Hepatocyte (in vitro differentiated cells): ENCODE results near the gene SAP30BP.

Source experiments
- CTCF ChIP-seq: fragments of 200-600 bp; sonication (generic); IDR thresholded peaks from 2 replicates; pipeline ENCODE4 v1.5.1; 2016; ENCODE audit warnings: antibody characterized with exemption, mild to moderate bottlenecking; ENCODE audit not compliant: poor library complexity
- EZH2 ChIP-seq: fragments of 200-600 bp; sonication (generic); IDR thresholded peaks from 2 replicates; pipeline ENCODE4 v1.6.1; 2016; ENCODE audit warnings: antibody characterized with exemption, mild to moderate bottlenecking, borderline replicate concordance
- EZH2phosphoT487 ChIP-seq: fragments of 200-600 bp; sonication (generic); IDR thresholded peaks from one replicate; pipeline ENCODE4 v1.6.1; 2018; ENCODE audit warnings: antibody characterized with exemption, mild to moderate bottlenecking, low read depth, moderate library complexity; ENCODE audit not compliant: unreplicated experiment, severe bottlenecking

GRCh38 chr17:75720656-75721462 is 53.7 kb downstream of the SAP30BP start, which contains the start of gene ITGB4:
- no peak for TF ChIP-seq CTCF
- TF ChIP-seq EZH2 = peak; percentile 60
- TF ChIP-seq EZH2phosphoT487 = no peak
